Mesothelial cell of epicardium (in vitro differentiated cells): ENCODE data around the gene PPP3CA. TPM values are rescaled to one million over a fixed set of nuclear protein-coding genes. Genes with fewer than 3 reads are reported as not detected.

Experiments
- DNase-seq, 2 experiments: peaks; one replicate each; pipeline ENCODE4 v3.0.0; 2021; ENCODE audit warnings: low spot score in 2 of 2; ENCODE audit not compliant: unreplicated experiment in 2 of 2
- H3K27ac Mint-ChIP-seq: 2 replicates; pipeline ENCODE4 v1.8.0; 2021; ENCODE audit warnings: mixed read lengths
- H3K27me3 Mint-ChIP-seq: 2 replicates; pipeline ENCODE4 v1.8.0; 2021; ENCODE audit warnings: low read depth, mixed read lengths
- H3K36me3 Mint-ChIP-seq: 2 replicates; pipeline ENCODE4 v1.8.0; 2021; ENCODE audit warnings: mixed read lengths
- H3K4me1 Mint-ChIP-seq: 2 replicates; pipeline ENCODE4 v1.8.0; 2021; ENCODE audit warnings: mixed read lengths
- H3K4me3 Mint-ChIP-seq: 2 replicates; pipeline ENCODE4 v1.8.0; 2021; ENCODE audit warnings: mild to moderate bottlenecking, moderate library complexity, mixed read lengths
- H3K9me3 Mint-ChIP-seq: 2 replicates; pipeline ENCODE4 v1.8.0; 2021; ENCODE audit warnings: mixed read lengths
- total RNA-seq: library from RNA; stranded (reverse); gene quantifications from 3 replicates; pipeline ENCODE4 v1.2.1, GENCODE V29; 2021
- TF ChIP-seq, protein P1 (sequence below): fragments of 200-600 bp; sonication (generic); IDR thresholded peaks from one replicate; pipeline ENCODE4 v1.5.0; 2021; ENCODE audit warnings: antibody characterized with exemption; ENCODE audit not compliant: unreplicated experiment

PPP3CA gene
- total RNA-seq, 1 donor from 2014 or later: 23.5 TPM

DNA sequence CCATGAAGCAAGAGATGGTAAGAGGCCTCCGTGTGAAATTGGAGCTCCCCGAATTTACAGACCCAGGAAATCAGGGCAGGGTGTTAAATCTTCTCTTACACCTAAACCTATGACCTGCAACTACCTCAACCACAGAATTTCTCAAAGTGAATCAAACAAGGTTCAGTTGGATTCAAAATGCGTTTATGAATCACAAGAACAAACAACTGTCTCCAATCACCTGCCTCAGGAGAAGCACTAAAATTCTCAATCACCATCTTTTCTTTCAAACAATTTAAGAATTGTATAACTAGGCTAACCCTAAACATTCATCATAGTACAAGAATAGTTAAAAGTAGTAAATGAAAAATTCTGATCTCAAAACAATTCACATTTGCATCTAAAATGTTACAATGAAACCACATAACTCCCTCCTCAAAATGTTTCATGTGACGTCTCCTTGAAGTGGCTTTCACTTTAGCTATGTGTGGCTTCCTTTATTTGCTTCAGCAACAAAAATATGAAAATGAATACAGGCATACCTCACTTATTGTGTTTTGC is 19.2 kb downstream of the PPP3CA start:
- TF ChIP-seq, protein P1, sequence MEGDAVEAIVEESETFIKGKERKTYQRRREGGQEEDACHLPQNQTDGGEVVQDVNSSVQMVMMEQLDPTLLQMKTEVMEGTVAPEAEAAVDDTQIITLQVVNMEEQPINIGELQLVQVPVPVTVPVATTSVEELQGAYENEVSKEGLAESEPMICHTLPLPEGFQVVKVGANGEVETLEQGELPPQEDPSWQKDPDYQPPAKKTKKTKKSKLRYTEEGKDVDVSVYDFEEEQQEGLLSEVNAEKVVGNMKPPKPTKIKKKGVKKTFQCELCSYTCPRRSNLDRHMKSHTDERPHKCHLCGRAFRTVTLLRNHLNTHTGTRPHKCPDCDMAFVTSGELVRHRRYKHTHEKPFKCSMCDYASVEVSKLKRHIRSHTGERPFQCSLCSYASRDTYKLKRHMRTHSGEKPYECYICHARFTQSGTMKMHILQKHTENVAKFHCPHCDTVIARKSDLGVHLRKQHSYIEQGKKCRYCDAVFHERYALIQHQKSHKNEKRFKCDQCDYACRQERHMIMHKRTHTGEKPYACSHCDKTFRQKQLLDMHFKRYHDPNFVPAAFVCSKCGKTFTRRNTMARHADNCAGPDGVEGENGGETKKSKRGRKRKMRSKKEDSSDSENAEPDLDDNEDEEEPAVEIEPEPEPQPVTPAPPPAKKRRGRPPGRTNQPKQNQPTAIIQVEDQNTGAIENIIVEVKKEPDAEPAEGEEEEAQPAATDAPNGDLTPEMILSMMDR: no peak
- no peaks in the 10 kb centered on the region for H3K36me3 Mint-ChIP-seq
- no peaks in the 10 kb centered on the region for H3K4me1 Mint-ChIP-seq
- H3K4me3 Mint-ChIP-seq: no peak overlapping the region
- DNase-seq: no peak
- H3K27me3 Mint-ChIP-seq: no peaks in the 10 kb centered on the region
- no peaks in the 10 kb centered on the region for H3K9me3 Mint-ChIP-seq
- no peak overlapping the region for H3K27ac Mint-ChIP-seq

DNA sequence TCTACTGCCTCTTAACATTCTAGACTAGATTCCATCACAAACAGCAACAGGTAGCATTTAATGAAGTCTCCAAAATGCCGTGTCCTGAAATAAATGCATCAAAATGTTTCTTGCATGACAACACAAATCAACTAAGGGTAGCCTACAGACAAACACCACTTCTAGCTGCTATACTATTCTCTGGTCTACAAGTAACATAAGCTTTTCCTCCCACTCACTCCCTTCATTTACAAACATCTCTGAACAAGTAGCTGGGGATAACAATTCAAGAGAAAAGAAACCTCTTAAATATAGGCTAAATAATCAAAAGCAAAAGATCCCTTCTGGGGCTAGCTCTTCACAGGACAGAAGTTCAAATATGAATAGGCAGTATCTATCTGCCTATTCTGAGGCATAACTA is 20.8 kb downstream of the PPP3CA start:
- Mint-ChIP-seq H3K4me1 (no peaks in the 10 kb centered on the region), H3K27me3 (no peaks in the 10 kb centered on the region), H3K9me3 (no peaks in the 10 kb centered on the region), H3K27ac (no peak overlapping the region), H3K4me3 (no peak overlapping the region), H3K36me3 (no peaks in the 10 kb centered on the region)
- TF ChIP-seq, protein P1: no peak
- DNase-seq: no peak

DNA sequence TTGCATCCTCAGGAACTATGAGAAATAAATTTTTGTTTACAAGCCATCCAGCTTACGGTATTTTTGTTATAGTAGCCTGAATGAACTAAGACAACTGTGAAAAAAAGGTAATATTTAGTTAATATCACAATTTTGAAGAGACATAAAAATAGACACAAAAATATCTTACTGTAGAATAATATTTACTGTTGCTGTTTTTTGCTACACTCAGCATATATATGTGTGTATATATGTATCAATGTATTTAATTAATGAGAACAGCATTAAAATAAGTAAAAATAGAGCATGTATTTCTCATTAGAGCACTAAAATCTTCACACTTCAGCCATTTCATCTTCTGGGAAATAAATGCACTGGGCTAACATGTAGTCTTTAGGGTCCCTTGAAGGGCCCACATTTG is 24.6 kb downstream of the PPP3CA start:
- TF ChIP-seq, protein P1: no peak
- no peaks in the 10 kb centered on the region for H3K36me3 Mint-ChIP-seq
- H3K4me3 Mint-ChIP-seq: no peak overlapping the region
- H3K9me3 Mint-ChIP-seq: peaks cover 4% of the 10 kb centered on the region
- H3K27ac Mint-ChIP-seq: no peak overlapping the region
- H3K27me3 Mint-ChIP-seq: no peaks in the 10 kb centered on the region
- no peak for DNase-seq
- peaks cover 10% of the 10 kb centered on the region for H3K4me1 Mint-ChIP-seq

DNA sequence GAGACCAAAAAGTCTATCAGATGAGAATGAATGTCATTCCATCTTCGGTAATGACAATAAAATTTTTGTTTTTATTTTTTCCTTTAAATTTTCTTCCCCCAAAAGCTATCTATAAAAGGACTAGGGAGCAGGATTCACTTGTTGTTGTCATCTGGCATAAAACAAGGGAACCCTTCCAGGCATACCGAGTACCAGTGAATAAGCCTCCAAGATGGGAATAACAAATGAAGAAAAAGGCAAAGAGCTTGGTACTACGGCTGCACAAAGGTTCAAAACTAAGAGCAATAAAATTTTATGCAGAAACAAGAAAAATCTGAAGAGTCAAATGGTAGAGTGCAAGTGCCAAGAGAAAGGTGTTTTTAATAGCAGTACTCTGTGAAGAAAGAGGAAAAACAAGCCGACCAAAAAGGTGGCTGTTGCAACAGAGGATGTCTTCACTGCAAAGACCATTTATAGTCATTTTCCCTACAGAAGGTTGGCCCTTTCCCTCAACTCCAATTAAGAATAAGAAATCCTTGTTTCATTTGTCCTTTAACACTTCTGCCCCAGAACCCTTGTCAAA is 25.8 kb downstream of the PPP3CA start:
- no peaks in the 10 kb centered on the region for H3K36me3 Mint-ChIP-seq
- H3K27me3 Mint-ChIP-seq: no peaks in the 10 kb centered on the region
- H3K27ac Mint-ChIP-seq: no peak overlapping the region

DNA sequence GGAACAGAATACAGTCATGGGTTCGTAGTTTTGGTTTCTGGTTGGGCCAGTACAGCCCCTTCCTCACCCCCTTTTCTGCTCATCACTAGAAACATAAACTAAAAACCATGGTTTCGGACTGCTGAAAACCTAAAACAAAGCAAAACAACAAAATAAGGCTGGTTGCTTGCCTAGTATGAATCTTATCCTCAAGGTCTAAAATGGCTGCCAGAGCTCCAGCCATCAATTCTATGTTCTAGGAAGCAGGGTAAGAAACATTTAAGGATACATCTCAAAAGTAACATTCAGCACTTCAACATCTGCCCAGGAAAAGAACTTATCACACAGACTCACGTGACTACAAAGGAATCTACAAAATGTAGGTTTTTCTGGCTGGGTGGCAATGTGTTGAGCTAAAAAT is 31.5 kb downstream of the PPP3CA start:
- Mint-ChIP-seq H3K36me3 (peaks cover 5% of the 10 kb centered on the region), H3K27me3 (no peaks in the 10 kb centered on the region)

More for the DNA sequence above, 25.8 kb downstream of the PPP3CA start:
- Mint-ChIP-seq H3K4me3 (no peak overlapping the region), H3K9me3 (peaks cover 4% of the 10 kb centered on the region), H3K4me1 (peaks cover 14% of the 10 kb centered on the region)
- no peak for DNase-seq
- TF ChIP-seq, protein P1: no peak

More for the DNA sequence above, 31.5 kb downstream of the PPP3CA start:
- TF ChIP-seq, protein P1: no peak
- Mint-ChIP-seq H3K4me1 (peaks cover 11% of the 10 kb centered on the region), H3K27ac (no peak overlapping the region), H3K4me3 (no peak overlapping the region), H3K9me3 (peaks cover 15% of the 10 kb centered on the region)
- no peak for DNase-seq
